CD4-positive, alpha-beta T cell treated with Interleukin-17A for 1 hour (primary cell): ENCODE results near the gene RCOR1.
"Not testable (repeated sequence)": the region's sequence is repeated elsewhere in the genome, so short reads cannot be mapped to it uniquely, and the experiment has no call there.

Experiments used
- DNase-seq: peaks from one replicate; pipeline ENCODE4 v3.0.0-alpha.2; 2020

Gene RCOR1

DNA sequence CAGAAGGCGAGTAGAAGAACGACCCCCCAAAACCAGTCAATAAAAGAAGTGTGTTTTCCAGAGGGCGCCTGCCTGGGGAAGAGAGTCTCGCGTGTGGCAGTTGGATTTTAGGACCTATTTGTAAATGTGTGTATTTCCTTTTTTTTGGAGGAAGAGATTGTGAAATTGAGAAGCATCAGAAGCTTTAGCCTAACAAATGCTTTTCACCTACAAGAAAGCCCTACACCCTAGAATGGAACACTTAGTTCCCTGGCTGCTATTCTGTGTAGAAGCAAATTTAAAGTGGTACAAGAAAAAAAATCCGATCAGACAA, 1.3 kb downstream of the RCOR1 start:
- no peak for DNase-seq

DNA sequence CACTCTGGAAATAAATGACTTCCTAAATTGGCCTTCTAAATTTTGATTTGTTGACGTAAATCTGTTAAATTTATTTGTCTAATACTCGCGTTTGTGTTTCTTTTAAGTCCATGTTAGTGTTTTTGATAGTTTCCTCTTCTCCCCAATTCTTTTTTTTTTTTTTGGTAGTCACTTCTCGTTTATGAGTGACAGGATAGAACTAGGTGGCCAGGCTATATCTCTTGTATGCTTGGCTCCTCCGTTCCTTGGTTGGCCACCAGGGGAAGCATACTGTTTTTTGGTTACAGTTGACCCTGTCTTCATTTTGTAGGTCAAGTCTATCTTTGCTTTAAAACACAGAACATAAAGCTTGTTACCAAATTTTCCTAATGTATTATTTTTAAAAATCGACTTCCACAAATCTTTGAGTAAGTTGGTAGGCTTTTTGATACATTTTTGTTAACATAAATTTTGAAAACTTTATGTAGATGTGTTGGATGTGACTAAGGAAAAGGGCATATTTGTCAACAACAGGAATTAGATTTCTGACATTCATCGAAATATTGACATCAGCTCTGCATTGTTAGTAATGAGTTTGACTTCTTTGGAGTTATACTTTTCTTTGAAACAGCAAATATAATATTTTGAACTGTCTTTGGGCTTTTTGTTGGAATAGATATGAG, 2.2 kb downstream of the RCOR1 start:
- peak; percentile 76 for DNase-seq

DNA sequence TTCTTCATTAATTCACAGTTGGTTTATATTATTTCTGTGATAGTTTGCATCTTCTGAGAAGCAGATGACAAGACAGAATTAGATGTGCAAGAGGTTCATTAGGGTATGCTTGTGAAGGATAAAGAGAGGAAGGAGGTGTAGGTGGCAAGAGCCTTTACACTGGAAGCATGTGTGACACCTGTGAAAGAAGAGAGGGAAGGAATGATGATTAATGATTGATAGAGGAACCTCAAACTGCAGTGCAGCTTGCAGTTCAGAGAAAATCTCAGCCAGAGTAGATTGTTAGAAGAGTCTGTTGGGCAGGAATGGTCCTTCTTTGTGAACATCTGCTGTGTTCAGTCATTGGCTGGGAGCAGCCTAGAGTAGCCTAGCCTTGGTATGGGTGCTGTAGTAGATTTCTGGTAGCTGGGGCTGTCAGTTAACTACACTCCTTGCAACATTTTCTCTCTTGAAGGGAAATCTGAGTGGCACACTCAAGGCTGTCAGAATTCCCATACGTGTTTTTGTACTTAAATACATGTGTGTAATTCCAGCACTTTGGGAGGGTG, 9.0 kb downstream of the RCOR1 start:
- no peak for DNase-seq

DNA sequence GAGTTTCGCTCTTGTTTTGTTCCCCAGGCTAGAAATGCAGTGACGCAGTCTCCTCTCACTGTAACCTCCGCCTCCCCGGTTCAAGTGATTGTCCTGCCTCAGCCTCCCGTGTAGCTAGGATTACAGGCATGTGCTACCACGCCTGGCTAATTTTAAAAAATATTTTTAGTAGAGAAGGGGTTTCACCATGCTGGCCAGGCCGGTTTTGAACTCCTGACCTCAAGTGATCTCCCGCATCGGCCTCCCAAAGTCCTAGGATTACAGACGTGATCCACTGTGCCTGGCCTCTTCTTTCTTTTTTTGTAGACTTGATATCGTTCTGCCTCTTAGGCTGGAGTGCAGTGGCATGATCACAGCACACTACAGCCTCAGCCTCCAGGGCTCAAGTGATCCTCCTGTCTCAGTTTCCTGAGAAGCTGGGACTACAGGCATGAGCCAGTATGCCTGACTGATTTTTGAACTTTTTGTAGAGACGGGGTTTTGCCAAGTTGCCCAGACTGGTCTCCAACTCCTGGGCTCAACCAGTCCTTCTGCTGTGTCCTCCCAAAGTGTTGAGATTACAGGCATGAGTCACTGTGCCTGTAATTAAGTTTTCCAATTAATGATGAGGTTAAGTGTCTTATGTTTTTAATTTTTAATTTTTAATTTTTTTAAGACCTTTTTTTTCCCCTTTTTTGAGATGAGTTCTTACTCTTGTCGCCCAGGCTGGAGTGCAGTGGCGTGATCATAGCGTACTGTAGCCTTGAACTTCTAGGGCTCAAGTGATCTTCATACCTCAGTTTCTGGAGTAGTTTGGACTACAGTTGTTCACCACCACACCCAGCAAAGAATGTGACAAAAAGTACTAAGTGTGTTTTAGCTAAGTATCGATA, 10.2 kb downstream of the RCOR1 start:
- DNase-seq = no peak

DNA sequence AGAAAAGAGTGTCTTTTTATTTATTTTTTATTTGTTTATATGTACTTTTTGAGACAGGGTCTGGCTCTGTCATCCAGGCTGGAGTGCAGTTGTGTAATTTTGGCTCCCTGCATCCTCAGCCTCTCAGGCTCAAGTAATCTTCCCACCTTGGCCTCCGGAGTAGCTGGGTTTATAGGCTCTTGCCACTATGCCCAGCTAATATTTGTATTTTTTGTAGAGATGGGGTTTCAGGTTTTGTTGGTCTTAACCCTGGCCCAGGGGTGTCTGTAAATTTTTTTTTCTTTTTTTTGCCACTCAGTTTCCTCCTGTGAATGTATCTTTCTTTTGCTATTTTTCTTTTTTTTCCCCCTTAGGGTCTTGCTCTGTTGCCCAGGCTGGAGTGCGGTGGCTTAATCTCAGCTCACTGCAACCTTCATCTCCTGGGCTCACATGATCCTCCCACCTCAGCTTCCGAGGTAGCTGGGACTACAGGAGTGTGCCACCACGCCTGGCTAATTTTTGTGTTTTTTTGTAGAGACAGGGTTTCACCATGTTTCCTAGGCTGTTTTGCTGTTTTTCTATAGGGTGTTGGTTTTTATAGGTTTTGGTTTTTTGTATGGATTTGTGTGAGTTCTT, 11.0 kb downstream of the RCOR1 start:
- no peak for DNase-seq

DNA sequence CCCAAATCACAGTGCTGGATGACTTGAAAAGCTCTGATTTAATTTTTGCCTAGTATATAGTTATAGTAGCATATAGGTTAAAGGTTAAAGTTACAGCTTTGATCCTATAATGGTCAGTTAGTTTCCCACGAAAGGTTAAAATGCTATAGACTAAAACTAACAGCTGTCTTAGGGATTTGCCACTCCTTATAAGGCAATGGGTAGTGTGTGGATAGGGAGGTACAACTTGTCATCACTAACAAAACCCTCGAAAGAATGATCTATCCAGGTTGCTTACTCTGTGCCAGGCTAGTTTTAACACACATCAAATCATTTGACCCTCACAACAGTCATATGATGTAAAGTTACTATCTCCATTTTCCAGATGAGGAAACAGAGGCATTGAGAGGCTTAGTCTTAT, 11.7 kb downstream of the RCOR1 start:
- no peak for DNase-seq

DNA sequence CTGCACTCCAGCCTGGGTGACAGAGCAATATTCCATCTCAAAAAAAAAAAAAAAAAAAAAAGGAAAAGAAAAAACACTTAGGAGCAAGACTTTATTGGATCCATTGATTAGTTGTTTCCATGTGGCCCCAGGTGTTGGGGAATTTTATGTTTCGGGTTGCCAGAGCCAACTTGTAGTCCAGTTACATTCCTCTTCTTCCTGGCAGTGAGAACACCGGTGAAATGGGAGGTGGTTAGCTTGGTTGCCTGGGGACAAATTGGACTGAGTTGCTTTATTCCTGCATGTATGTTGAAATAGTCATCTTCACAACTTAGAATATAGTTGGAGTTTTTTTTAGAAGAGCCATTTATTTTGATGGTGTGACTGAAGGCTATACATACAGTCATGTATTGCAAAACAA, 12.6 kb downstream of the RCOR1 start:
- DNase-seq = no peak

DNA sequence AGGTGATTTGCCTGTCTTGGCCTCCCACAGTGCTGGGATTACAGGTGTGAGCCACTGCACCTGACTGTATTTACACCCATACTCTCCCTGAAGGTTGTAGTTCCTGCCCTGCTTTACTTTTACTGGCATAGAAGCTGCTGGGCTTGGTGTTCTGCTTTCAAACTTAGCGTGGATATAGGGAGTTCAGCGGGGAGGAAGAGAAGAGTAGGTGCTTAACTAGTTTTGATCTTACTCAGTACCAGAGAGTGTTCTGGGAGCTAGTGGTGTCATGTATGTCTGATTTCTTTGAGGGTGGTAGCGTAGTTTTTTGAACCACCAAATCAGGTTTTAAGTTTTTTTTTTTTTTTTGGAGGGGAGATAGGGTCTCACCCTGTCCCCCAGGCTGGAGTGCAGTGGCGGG, 13.8 kb downstream of the RCOR1 start:
- DNase-seq = no peak

DNA sequence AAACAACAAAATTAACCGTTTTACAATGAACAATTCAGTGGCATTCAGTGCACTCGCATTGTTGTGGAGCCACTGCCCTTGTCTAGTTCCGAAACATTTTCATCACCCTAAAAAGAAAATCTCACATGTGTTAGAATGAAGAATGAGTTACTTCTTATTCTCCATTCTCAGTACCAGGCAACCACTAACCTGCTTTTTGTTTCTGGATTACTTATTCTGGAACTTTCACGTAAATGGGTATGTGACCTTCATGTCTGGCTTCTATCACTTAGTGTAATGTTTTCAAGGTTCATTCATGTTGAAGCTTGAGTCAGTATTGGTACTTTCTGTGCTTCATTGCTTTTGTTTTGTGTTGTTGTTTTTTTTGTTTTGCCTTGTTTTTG, 15.6 kb downstream of the RCOR1 start:
- DNase-seq = no peak

DNA sequence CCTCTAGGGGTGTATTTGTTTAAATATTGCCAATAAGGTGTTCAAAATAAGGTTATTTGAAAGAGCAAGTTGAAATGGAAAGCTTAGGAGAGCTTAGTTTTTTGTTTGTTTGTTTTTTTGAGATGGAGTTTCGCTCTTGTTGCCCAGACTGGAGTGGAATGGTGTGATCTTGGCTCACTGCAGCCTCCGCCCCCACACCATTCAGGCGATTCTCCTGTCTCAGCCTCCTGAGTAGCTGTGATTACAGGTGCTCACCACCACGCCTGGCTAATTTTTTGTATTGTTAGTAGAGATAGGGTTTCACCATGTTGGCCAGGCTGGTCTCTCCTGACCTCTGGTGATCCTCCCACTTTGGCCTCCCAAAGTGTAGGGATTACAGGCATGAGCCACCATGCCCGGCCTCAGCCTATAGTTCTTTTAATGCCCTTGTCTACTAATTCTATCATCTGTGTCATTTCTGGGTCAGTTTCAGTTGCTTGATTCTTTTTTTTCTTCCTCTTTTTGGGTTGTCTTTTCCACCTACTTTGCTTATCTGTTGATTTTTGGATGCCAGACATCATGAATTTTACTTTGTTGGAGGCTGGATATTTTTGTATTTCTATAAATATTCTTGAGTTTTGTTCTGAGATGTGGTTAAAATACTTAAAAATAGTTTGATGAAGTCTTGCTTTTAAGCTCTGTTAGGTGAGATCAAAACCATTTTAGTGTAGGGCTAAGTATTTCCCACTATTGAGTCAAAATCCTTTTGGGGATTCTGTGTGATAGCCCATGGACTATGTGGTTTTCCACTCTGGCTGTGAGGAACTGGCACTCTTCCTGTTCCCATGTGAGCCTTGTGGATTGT, 18.7 kb downstream of the RCOR1 start:
- DNase-seq = no peak

DNA sequence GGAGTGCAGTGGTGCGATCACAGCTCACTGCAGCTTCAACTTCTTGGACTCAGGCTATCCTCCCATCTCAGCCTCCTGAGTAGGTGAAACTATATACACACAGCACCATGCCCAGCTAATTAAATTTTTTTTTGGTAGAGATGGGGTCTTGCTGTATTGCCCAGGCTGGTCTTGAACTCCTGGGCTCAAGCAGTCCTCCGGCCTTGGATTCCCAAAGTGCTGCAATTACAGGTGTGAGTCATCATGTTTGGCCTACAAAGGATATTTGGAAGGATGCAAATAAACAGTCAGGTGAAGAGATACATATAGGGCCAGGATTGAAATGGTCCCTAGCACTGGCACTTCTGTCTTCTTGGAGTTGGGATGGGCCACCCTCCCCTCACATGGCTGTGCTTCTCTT, 23.9 kb downstream of the RCOR1 start:
- no peak for DNase-seq

DNA sequence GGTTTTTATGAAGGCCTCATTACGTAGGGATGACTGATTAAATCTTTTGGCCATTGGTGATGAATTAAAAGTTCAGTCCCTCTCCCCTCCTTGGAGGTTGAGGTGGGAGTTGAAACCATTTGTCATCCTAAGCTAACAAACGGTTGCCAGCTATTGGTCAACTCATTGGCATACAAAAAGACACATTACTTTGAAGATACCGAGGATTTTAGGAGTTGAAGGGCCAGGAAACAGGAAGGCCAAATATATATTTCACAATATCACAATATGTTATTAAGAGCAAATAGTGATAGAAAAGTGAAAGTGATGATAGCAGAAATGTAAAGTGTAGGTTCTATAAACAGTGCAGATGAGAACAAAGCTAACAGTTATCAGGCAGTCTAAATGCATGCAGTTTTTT, 24.4 kb downstream of the RCOR1 start:
- no peak for DNase-seq

DNA sequence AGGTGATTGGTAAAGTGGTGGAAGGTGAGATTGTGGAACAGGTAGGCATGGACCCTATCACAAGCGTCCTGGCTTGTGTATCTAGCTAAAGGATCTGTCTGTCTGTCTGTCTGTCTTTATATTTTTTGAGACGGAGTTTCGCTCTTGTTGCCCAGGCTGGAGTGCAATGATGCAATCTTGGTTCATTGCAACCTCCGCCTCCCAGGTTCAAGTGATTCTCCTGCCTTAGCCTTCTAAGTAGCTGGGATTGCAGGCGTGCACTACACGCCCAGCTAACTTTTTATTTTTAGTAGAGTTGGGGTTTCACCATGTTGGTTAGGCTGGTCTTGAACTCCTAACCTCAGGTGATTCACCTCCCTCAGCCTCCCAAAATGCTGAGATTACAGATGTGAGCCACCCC, 26.6 kb downstream of the RCOR1 start:
- DNase-seq = not testable (repeated sequence)

DNA sequence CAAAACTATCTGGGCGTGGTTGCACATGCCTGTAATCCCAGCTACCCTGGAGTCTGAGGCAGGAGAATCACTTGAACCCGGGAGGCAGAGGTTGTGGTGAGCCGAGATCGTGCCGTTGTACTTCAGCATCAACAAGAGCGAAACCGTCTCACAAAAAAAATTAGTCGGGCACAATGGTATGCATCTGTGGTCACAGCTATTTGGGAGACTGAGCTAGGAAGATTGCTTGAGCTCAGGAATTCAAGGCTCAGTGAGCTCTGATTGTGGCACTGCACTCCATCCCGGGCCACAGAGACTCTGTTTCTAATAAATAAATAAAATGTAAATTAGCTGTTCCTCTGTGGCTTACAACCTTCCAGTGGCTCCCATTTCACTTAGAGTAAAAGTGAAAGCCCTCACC, 28.0 kb downstream of the RCOR1 start:
- DNase-seq = no peak

DNA sequence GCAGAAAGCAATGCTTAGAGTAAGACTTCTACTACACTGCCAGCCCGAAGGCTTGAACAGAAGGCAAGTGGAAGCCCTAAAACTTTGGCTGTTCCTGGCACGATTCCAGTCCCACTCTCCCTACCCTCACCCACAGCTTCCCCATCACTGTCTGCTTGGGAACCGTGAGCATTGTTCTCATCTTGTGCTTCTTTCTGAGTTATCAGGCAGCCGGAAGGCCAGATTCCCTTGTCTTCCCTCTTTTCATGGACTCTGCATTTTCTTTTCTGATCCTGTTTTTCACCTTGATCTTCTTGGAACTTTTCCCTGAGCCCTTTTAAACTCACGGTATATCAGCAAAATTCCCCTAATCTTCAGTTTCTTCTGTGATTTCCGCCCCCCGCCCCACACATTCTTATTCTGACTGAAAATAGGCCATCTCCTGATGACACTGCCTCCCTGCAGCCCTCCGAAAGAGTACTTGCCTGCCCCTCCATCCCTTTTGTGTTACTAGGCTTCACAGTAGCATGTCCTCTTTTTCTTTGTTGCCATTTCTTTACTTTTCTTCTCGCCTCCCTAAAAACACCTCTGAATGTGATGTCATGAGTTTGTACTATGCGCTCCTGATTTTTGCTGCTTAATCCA, 29.9 kb downstream of the RCOR1 start:
- DNase-seq = no peak

DNA sequence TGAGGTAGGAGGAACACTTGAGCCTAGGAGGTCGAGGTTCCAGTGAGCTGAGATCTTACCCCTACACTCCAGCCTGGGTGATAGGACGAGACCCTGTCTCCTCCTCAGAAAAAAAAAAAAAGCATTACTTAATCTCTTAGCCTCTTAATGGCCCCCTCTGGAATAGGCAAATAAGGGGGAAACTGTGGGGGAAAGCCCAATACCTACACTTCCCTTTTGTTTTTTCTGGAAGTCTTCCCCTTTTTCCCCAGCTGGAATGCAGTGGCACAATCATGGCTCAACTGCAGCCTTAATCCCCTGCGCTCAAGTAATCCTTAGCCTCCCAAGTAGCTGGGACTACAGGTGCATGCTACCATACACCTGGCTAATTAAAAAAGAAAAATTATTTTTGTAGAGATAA, 32.2 kb downstream of the RCOR1 start:
- DNase-seq = no peak

DNA sequence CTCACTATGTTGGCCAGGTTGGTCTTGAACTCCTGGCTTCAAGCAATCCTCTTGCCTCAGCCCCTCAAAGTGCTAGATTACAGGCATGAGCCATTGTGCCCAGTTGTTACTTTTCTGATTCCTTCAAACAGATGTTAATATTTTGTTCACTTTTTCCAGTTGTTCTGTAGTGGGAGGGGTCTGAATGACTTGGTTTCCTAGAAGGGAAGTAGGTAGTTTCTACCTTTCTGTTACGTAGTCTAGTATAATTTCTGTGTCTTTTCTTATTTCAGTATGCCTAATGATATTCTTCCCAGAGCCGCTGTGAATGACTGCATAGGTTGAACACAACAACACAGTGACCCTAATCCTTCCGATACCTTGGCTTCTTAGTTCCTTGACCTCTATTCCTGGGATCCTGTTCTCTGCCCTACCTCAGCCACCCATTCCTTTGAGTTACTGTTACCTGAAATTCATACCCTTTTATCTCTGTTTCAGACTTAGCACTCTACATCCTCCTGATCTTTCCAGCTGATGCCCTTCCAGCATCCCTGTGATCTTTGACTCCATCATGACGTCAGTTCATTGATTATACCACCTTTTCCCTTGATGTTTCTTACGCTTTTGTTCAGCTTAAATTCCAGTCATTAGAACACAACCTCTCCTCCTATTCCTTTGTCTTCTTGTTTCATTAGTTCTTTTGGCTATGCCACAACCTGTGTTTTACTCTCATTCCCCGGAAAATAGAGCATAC, 33.3 kb downstream of the RCOR1 start:
- no peak for DNase-seq

DNA sequence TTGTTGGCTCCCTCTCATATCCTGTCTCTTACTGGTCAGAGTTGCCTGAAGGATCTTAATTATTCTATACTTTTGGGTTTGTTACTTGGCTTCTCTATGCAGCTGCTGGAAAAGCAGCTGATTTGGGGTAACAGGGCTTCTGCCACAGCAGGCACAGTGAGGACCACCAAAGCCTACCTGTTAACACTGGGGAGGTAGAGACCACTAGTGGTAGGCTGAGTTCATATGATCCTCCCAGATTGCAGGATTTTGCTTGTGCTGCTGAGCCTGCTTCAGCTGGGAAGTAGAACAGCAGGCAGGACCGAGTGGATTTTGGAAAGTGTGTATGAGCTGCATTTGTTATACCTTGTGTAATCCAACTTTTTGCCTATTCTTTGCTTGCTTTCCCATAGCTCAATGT, 34.1 kb downstream of the RCOR1 start:
- no peak for DNase-seq

DNA sequence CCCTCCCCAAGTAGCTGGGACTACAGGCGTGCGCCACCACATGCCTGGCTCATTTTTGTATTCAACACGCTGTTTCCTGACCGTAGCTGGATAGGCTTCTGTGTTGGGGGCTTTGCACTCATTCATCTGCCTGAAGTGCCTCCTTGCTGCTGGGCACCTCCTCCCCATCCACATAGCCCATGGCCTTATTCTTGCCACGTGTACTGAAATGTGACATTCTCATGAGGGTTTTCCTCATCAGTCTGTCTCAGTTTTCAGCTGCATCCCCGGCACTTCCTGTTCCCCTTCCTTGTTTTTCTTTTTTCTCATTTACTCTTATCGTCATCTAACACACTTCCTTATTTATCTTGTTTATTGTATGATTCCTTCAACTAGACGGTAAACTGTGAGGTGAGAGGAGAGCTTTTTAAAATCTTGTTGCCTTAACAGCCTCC, 36.6 kb downstream of the RCOR1 start:
- no peak for DNase-seq

DNA sequence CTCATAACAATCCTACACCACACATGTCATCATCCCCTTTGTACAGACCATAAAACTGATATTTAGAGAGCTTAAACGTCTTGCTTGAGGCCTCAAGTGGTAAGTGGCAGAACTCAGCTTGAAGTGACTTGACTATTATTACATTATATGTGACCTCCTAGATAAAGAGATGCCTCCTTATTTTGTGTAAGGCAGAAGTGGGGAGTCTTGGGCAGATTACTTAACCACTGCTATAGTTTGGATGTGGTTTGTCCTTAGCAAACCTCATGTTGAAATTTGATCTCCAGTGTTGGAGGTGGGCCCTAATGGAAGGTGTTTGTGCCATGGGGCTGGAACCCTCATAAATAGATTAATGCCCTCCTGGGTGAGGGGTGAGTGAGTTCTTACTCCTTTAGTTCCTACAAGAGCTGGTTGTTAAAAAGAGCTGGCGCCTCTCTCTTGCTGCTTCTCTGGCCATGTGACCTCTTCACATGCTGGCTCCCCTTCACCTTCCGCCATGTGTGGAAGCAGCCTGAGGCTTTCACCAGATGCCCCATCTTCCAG, 37.4 kb downstream of the RCOR1 start:
- no peak for DNase-seq

DNA sequence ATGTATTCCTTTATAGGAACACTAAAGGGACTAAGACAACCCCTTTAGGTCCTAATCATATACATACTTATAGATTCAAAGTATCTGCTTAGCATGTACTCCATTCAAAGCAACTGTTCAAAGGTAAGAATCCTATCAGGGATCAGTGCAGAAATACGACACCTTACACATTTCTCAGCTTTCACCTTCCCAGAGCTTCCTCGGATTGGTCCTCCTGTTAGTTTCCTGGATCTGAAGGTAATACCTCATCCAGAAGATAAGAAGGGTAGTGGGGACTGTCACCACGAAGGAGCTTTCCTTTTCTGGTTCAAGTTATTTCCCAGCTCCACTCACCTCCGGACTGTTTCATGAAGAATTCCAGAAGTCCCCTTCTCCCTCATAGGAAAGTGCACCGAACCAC, 38.0 kb downstream of the RCOR1 start:
- no peak for DNase-seq

DNA sequence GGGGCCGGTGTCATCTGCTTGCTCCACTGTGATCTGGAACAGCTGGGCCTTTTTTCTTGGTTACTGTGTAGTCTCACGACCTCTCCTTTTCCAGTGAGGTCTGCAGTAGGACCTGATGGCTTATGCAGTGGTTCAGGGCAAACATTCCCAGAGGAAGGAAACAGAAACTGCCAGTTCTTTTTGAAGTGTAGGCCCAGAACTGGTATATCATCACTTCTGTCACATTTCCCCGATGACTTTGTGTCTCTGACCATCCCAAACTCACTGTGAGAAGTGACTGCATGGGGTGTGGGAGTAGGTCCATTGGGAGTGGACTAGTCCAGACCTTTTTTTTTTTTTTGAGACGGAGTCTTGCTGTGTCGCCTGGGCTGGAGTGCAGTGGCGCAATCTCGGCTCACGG, 38.4 kb downstream of the RCOR1 start:
- DNase-seq = no peak
